Tibial nerve (tissue), 4 donors: Measurements from ENCODE around the gene CMTM6. TPM values are rescaled to one million over a fixed set of nuclear protein-coding genes. Genes with fewer than 3 reads are reported as not detected.

Source experiments
- DNase-seq, 2 donors: peaks; one replicate each; pipeline ENCODE4 v3.0.0-alpha.2; 2019; ENCODE audit warnings: low spot score in 2 of 2
- H3K27ac ChIP-seq, 4 donors: fragments of 200-600 bp; sonication (generic) in 3 of 4; one replicate each; pipeline ENCODE4 v1.5.1; 2017 to 2019; ENCODE audit warnings: mild to moderate bottlenecking in 1 of 4
- H3K27me3 ChIP-seq, 2 donors: fragments of 200-600 bp; sonication (generic) in 1 of 2; one replicate each; pipeline versions ENCODE4 v1.5.1 to v1.6.0; 2017 to 2019
- H3K36me3 ChIP-seq, 3 donors: fragments of 200-600 bp; sonication (generic); one replicate each; pipeline ENCODE4 v1.5.1; 2018 to 2019
- H3K4me1 ChIP-seq, 4 donors: fragments of 200-600 bp; sonication (generic) in 3 of 4; one replicate each; pipeline ENCODE4 v1.5.1; 2017 to 2019
- H3K4me3 ChIP-seq, 4 donors: fragments of 200-600 bp; sonication (generic) in 3 of 4; one replicate each; pipeline ENCODE4 v1.5.1; 2017 to 2019; ENCODE audit warnings: mild to moderate bottlenecking in 1 of 4, moderate library complexity in 1 of 4
- H3K9me3 ChIP-seq, 4 donors: fragments of 200-600 bp; sonication (generic) in 3 of 4; one replicate each; pipeline ENCODE4 v1.5.1; 2017 to 2019
- CTCF ChIP-seq, 5 experiments: fragments of 200-600 bp in 3 of 5; fragments of 450-650 bp in 2 of 5; sonication (generic) in 3 of 5; IDR thresholded peaks; one replicate each; pipeline ENCODE4 v1.5.1; 2016 to 2019; ENCODE audit warnings: antibody characterized with exemption in 5 of 5, mild to moderate bottlenecking in 3 of 5, moderate library complexity in 2 of 5
- EP300 ChIP-seq, 2 donors: sonication (generic); formaldehyde crosslinking; IDR thresholded peaks; one replicate each; pipeline ENCODE4 v1.6.1; 2017; ENCODE audit warnings: antibody characterized with exemption in 2 of 2, mild to moderate bottlenecking in 1 of 2
- POLR2A ChIP-seq, 2 donors: fragments of 450-650 bp; IDR thresholded peaks; one replicate each; pipeline ENCODE4 v1.6.1; 2017; ENCODE audit warnings: antibody characterized with exemption in 2 of 2, mild to moderate bottlenecking in 2 of 2, moderate library complexity in 2 of 2
- WGBS, 2 donors: methylation state at CpG; one replicate each; pipeline ENCODE4 v1.1.5; 2018; 5-methylcytosine and 5-hydroxymethylcytosine counted together
- total RNA-seq, 4 donors: library from RNA; depleted of rRNA; stranded (reverse); fragments of >200 nt; gene quantifications; one replicate each; pipeline ENCODE4 v1.1.0, GENCODE V29; 2016

Gene CMTM6
- total RNA-seq, 4 donors from 2014 or later = 67.8 to 73.3 (median 70.6) TPM

- Histone ChIP-seq H3K4me1 (no peaks in the 10 kb centered on the region), H3K27ac (no peak overlapping the region), H3K9me3 (no peaks in the 10 kb centered on the region), H3K36me3 (peaks cover 0 to 18% (median 0%) of the 10 kb centered on the region in 3 donors), H3K4me3 (no peak overlapping the region), H3K27me3 (no peaks in the 10 kb centered on the region)
- TF ChIP-seq CTCF (IDR thresholded peaks at IDR 0.05) (no peak), POLR2A (IDR thresholded peaks at IDR 0.05) (no peak), EP300 (IDR thresholded peaks at IDR 0.05) (no peak)
- DNase-seq = no peak
These were observed 42.7 kb upstream of the CMTM6 start for GRCh38 chr3:32545305-32545704.

- H3K36me3 ChIP-seq = peaks cover 0 to 22% (median 0%) of the 10 kb centered on the region in 3 donors
- WGBS, 2 donors = 72 to 78% methylated on average over 2 of the region's 2 CpGs
- no peak for TF ChIP-seq CTCF (IDR thresholded peaks at IDR 0.05)
- TF ChIP-seq EP300 (IDR thresholded peaks at IDR 0.05) = no peak
- no peak for TF ChIP-seq POLR2A (IDR thresholded peaks at IDR 0.05)
These were observed 42.2 kb upstream of the CMTM6 start for GRCh38 chr3:32544894-32545293.

GRCh38 chr3:32542807-32543206, 40.2 kb upstream of the CMTM6 start:
- no peaks in the 10 kb centered on the region for H3K9me3 ChIP-seq
- H3K36me3 ChIP-seq = peaks cover 0 to 41% (median 0%) of the 10 kb centered on the region in 3 donors
- TF ChIP-seq POLR2A (IDR thresholded peaks at IDR 0.05) (no peak), CTCF (IDR thresholded peaks at IDR 0.05) (no peak), EP300 (IDR thresholded peaks at IDR 0.05) (no peak)
- WGBS, 2 donors = 95 to 97% methylated on average over 2 of the region's 2 CpGs
- no peak overlapping the region for H3K27ac ChIP-seq
- no peak overlapping the region for H3K4me3 ChIP-seq
- H3K27me3 ChIP-seq = no peaks in the 10 kb centered on the region
- no peak for DNase-seq
- H3K4me1 ChIP-seq = no peaks in the 10 kb centered on the region

More at GRCh38 chr3:32544894-32545293, 42.2 kb upstream of the CMTM6 start:
- Histone ChIP-seq H3K9me3 (no peaks in the 10 kb centered on the region), H3K27me3 (no peaks in the 10 kb centered on the region), H3K4me3 (no peak overlapping the region), H3K4me1 (no peaks in the 10 kb centered on the region), H3K27ac (no peak overlapping the region)
- no peak for DNase-seq

- Histone ChIP-seq H3K27me3 (no peaks in the 10 kb centered on the region), H3K4me3 (no peak overlapping the region), H3K9me3 (no peaks in the 10 kb centered on the region), H3K4me1 (no peaks in the 10 kb centered on the region), H3K36me3 (peaks cover 0 to 35% (median 0%) of the 10 kb centered on the region in 3 donors), H3K27ac (no peak overlapping the region)
- WGBS, 2 donors = 85 to 88% methylated on average over 4 of the region's 4 CpGs
- no peak for DNase-seq
- TF ChIP-seq POLR2A (IDR thresholded peaks at IDR 0.05) (no peak), EP300 (IDR thresholded peaks at IDR 0.05) (no peak), CTCF (IDR thresholded peaks at IDR 0.05) (no peak)
These were observed 38.2 kb upstream of the CMTM6 start for GRCh38 chr3:32540899-32541298.

GRCh38 chr3:32532434-32532833, 29.8 kb upstream of the CMTM6 start:
- Histone ChIP-seq H3K9me3 (no peaks in the 10 kb centered on the region), H3K36me3 (peaks cover 0 to 66% (median 6%) of the 10 kb centered on the region in 3 donors), H3K27me3 (no peaks in the 10 kb centered on the region), H3K4me1 (no peaks in the 10 kb centered on the region), H3K27ac (no peak overlapping the region), H3K4me3 (no peak overlapping the region)
- whole genome bisulfite sequencing, 2 donors = 98 to 100% methylated on average over 1 of the region's 1 CpG
- no peak for DNase-seq
- TF ChIP-seq POLR2A (IDR thresholded peaks at IDR 0.05) = no peak
- no peak for TF ChIP-seq EP300 (IDR thresholded peaks at IDR 0.05)
- no peak for TF ChIP-seq CTCF (IDR thresholded peaks at IDR 0.05)
